ENCODE results near the gene ABCC3. TPM values are rescaled to one million over a fixed set of nuclear protein-coding genes. Genes with fewer than 3 reads are reported as not detected.

Gene ABCC3
- total and polyA plus RNA-seq, 2 donors (not counting 3 experiments of a cell fraction or from before 2014, with no cell fraction given) = 1.1 to 2.6 TPM

DNA sequence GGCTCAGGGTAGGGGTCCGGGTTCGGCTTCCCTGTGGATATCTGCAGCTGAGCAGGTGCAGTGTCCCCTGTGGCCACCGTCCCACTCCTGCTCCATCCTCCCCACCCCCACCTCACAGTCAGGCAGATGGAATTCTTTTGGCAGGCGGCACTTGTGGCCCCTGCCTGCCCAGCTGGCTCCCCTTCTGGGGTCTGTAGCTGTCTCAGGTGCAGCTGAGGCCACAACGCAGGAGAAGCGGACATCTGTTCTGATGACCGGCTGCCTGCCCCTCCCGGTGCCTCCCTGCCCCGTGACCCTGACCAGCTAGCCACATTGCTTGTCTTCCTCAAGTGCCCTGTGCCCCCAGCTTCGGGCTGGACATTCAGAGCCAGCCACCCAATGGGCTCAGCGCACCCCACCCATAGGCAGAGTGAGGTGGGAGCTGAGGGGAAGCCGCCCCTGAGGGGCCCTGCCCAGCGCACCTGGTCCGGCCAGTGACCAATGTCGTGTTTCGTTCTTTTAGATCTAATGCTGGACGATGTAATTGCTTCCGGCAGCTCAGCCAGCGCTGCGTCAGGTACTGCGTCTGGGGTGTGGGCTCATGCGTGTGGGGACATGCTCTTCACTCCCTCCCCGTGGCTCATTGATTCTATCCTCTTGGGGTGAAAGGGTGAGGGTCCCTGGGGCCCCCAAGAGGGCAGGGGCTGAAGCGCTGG is 25.2 kb upstream of the ABCC3 start:
- H3K79me2 ChIP-seq (ENCODE audit: control insufficient read depth, insufficient read depth, low read length) = no peaks in the 10 kb centered on the region
- no peaks in the 10 kb centered on the region for H4K20me1 ChIP-seq (replicated peaks; ENCODE audit: control insufficient read depth, extremely low read depth, insufficient read depth, low read length)
- no peak overlapping the region for H3K9ac ChIP-seq (replicated peaks; ENCODE audit: extremely low read depth, insufficient read depth, low read length)
- H2AFZ ChIP-seq (ENCODE audit: low read depth, low read length) = no peak overlapping the region
- no peak overlapping the region for H3K4me3 ChIP-seq (replicated peaks in 1 of 3; ENCODE audit: insufficient read depth in 1 of 3, low read depth in 1 of 3, low read length in 3 of 3)
- H3K4me1 ChIP-seq (ENCODE audit: control insufficient read depth, extremely low read depth, insufficient read depth, low read length) = peaks cover 8% of the 10 kb centered on the region
- intact Hi-C loops (cut with micrococcal nuclease) (no loop called here), dilution Hi-C loops (cut with MboI; ENCODE audit: extremely low pct_ligation_motif_present, low sequenced_read_pairs) (no loop called here)
- H3K27ac ChIP-seq (ENCODE audit: insufficient read depth, low read depth, low read length) = no peak overlapping the region
- H3K27me3 ChIP-seq (ENCODE audit: control insufficient read depth in 2 of 2, insufficient read depth in 2 of 2, low read length in 2 of 2) = peaks cover 2 to 3% of the 10 kb centered on the region in 2 experiments
- H3K9me3 ChIP-seq (replicated peaks; ENCODE audit: control insufficient read depth, insufficient read depth, low read length) = no peaks in the 10 kb centered on the region
- ChIA-PET POLR2A (no interaction called here), CTCF (interaction anchor here (1.0 to 1.7 kb wide), 6 partner anchors 10 to 127 kb away, joined by 3 to 5 read pairs (median 4); no protein-coding TSS in a partner anchor)
- BruUV-seq (replicated peaks) = no TSS peak
- DNase-seq (ENCODE audit: low read depth, low spot score) (no peak), FAIRE-seq (no peak)
- no peak overlapping the region for H3K4me2 ChIP-seq (ENCODE audit: insufficient read depth, low read length)
- no peaks in the 10 kb centered on the region for H3K36me3 ChIP-seq (ENCODE audit: control insufficient read depth in 2 of 2, extremely low read depth in 1 of 2, insufficient read depth in 2 of 2, low read length in 2 of 2)
- TF ChIP-seq POLR2AphosphoS5 (IDR thresholded peaks at IDR 0.05; ENCODE audit: insufficient read depth, low read depth, low read length) (no peak), POLR2A (IDR thresholded peaks at IDR 0.05; ENCODE audit: low read depth, low read length) (no peak), GATA2 (IDR thresholded peaks at IDR 0.05; ENCODE audit: insufficient read depth, insufficient read length, low read depth, low read length) (no peak), EZH2 (IDR thresholded peaks at IDR 0.05; ENCODE audit: borderline replicate concordance, low read depth, low read length, severe bottlenecking) (no peak)
- TF ChIP-seq, protein P1, sequence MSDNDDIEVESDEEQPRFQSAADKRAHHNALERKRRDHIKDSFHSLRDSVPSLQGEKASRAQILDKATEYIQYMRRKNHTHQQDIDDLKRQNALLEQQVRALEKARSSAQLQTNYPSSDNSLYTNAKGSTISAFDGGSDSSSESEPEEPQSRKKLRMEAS (IDR thresholded peaks at IDR 0.05; ENCODE audit: insufficient read depth, insufficient read length) = no peak
- H3K9me1 ChIP-seq (replicated peaks; ENCODE audit: control insufficient read depth, extremely low read depth, insufficient read depth, low read length) = no peaks in the 10 kb centered on the region

DNA sequence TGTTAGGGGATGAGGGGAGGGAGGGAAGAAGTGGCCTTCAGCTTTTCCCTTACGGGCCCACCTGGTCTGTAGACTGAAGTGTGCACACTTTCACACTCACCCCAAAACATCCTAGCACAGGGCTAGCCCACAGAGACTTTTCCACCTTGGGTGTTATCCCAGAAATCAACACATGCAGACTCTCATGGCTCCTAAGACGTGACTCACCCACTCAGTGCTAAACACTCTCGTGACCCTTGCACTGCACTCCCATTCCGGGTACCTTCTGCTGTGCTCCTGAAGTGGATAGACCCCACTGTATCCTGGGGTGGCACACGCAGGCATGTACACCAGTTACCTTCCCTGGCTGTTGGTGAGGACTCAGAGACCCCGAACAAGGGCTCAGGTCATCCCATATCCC is 23.0 kb upstream of the ABCC3 start:
- Histone ChIP-seq H3K4me1 (ENCODE audit: control insufficient read depth, extremely low read depth, insufficient read depth, low read length) (no peaks in the 10 kb centered on the region), H3K36me3 (ENCODE audit: control insufficient read depth in 2 of 2, extremely low read depth in 1 of 2, insufficient read depth in 2 of 2, low read length in 2 of 2) (no peaks in the 10 kb centered on the region), H3K4me2 (ENCODE audit: insufficient read depth, low read length) (no peak overlapping the region), H3K9me3 (replicated peaks; ENCODE audit: control insufficient read depth, insufficient read depth, low read length) (no peaks in the 10 kb centered on the region), H3K4me3 (replicated peaks in 1 of 3; ENCODE audit: insufficient read depth in 1 of 3, low read depth in 1 of 3, low read length in 3 of 3) (no peak overlapping the region), H4K20me1 (replicated peaks; ENCODE audit: control insufficient read depth, extremely low read depth, insufficient read depth, low read length) (no peaks in the 10 kb centered on the region), H3K9me1 (replicated peaks; ENCODE audit: control insufficient read depth, extremely low read depth, insufficient read depth, low read length) (no peaks in the 10 kb centered on the region), H3K9ac (replicated peaks; ENCODE audit: extremely low read depth, insufficient read depth, low read length) (no peak overlapping the region), H2AFZ (ENCODE audit: low read depth, low read length) (no peak overlapping the region), H3K27ac (ENCODE audit: insufficient read depth, low read depth, low read length) (no peak overlapping the region), H3K79me2 (ENCODE audit: control insufficient read depth, insufficient read depth, low read length) (no peaks in the 10 kb centered on the region), H3K27me3 (ENCODE audit: control insufficient read depth in 2 of 2, insufficient read depth in 2 of 2, low read length in 2 of 2) (no peaks in the 10 kb centered on the region)
- intact Hi-C loops (cut with micrococcal nuclease) (no loop called here), dilution Hi-C loops (cut with MboI; ENCODE audit: extremely low pct_ligation_motif_present, low sequenced_read_pairs) (no loop called here)
- no peak for TF ChIP-seq JUN (IDR thresholded peaks at IDR 0.05; ENCODE audit: borderline replicate concordance, insufficient read depth, insufficient read length, low read depth)
- no peak for TF ChIP-seq MYC (IDR thresholded peaks at IDR 0.05; ENCODE audit: low read depth, low read length)
- TF ChIP-seq EZH2 (IDR thresholded peaks at IDR 0.05; ENCODE audit: borderline replicate concordance, low read depth, low read length, severe bottlenecking) = no peak
- no peak for TF ChIP-seq FOS (IDR thresholded peaks at IDR 0.05; ENCODE audit: borderline replicate concordance, insufficient read depth, low read length)
- TF ChIP-seq, protein P1 (IDR thresholded peaks at IDR 0.05; ENCODE audit: insufficient read depth, insufficient read length) = no peak
- no peak for TF ChIP-seq POLR2AphosphoS5 (IDR thresholded peaks at IDR 0.05; ENCODE audit: insufficient read depth, low read depth, low read length)
- DNase-seq (ENCODE audit: low read depth, low spot score) (no peak), FAIRE-seq (no peak)
- no TSS peak for BruUV-seq (replicated peaks)
- ChIA-PET CTCF (interaction anchor here (1.3 to 2.4 kb wide), 3 partner anchors 13 to 61 kb away, joined by 3 to 12 read pairs (median 5); no protein-coding TSS in a partner anchor), POLR2A (no interaction called here)

All from endothelial cell of umbilical vein (primary cell).